ENCODE data around the gene GTF2F1. TPM values are rescaled to one million over a fixed set of nuclear protein-coding genes. Genes with fewer than 3 reads are reported as not detected.
"Not testable (repeated sequence)": the region's sequence is repeated elsewhere in the genome, so short reads cannot be mapped to it uniquely, and the experiment has no call there.

GTF2F1 gene
- total RNA-seq, 6 experiments from 2014 or later: 12.8 to 22.7 (median 19.8) TPM

DNA sequence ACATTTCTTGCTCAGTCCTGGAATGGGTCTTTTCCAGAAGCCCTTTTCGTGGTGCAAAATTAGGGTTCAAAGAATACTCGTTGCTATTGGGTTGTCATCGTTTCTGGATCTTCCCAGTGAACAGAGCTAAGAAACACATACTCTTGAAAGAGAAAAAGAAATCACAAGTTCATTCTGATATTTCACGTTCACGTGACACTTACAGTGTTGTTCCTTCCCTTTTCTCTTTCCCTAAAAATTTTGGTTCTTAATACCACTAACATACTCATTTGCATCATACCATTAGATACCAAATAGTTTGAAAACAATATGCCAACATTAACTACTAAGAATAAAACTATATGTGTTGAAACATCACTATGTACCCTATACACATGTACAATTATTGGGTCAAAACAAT is 13.4 kb upstream of the GTF2F1 start:
- Histone ChIP-seq H3K4me3 (no peak overlapping the region), H3K4me1 (peaks cover 0 to 7% (median 0%) of the 10 kb centered on the region in 4 donors), H3K9me3 (no peaks in the 10 kb centered on the region), H3K27me3 (no peaks in the 10 kb centered on the region), H3K36me3 (no peaks in the 10 kb centered on the region), H3K27ac (no peak overlapping the region)
- ATAC-seq (no peak), DNase-seq (no peak)
- TF ChIP-seq CTCF (IDR thresholded peaks at IDR 0.05) (no peak), POLR2A (IDR thresholded peaks at IDR 0.05) (no peak)
- 78% methylated on average over 5 of the region's 5 CpGs for WGBS (ENCODE audit: insufficient coverage, low coverage, low lambda C conversion rate, missing lambda C conversion rate)
- intact Hi-C loops (cut with DNase I): no loop called here

GRCh38 chr19:6402837-6403608 is 10.1 kb upstream of the GTF2F1 start:
- 50% methylated on average over 19 of the region's 22 CpGs for WGBS (ENCODE audit: insufficient coverage, low coverage, low lambda C conversion rate, missing lambda C conversion rate)
- no peak for DNase-seq
- Histone ChIP-seq H3K27ac (no peak overlapping the region), H3K27me3 (no peaks in the 10 kb centered on the region), H3K4me1 (peaks cover 0 to 7% (median 0%) of the 10 kb centered on the region in 4 donors), H3K9me3 (no peaks in the 10 kb centered on the region), H3K36me3 (no peaks in the 10 kb centered on the region), H3K4me3 (no peak overlapping the region)
- TF ChIP-seq POLR2A (IDR thresholded peaks at IDR 0.05) (no peak), CTCF (IDR thresholded peaks at IDR 0.05) (no peak)
- ATAC-seq: peak in 1 of 4 donors; percentile 28
- intact Hi-C loops (cut with DNase I): no loop called here

- Histone ChIP-seq H3K36me3 (no peaks in the 10 kb centered on the region), H3K9me3 (no peaks in the 10 kb centered on the region), H3K27me3 (no peaks in the 10 kb centered on the region), H3K4me1 (peaks cover 0 to 7% (median 0%) of the 10 kb centered on the region in 4 donors), H3K27ac (no peak overlapping the region), H3K4me3 (no peak overlapping the region)
- TF ChIP-seq POLR2A (IDR thresholded peaks at IDR 0.05) (no peak), CTCF (IDR thresholded peaks at IDR 0.05) (no peak)
- DNase-seq (no peak), ATAC-seq (no peak)
- WGBS (ENCODE audit: insufficient coverage, low coverage, low lambda C conversion rate, missing lambda C conversion rate): 93% methylated on average over 10 of the region's 10 CpGs
- intact Hi-C loops (cut with DNase I): no loop called here
Measured at GRCh38 chr19:6402058-6402457, 9.1 kb upstream of the GTF2F1 start.

GRCh38 chr19:6400062-6400944 is 7.3 kb upstream of the GTF2F1 start:
- H3K36me3 ChIP-seq; H3K4me1 ChIP-seq; intact Hi-C loops (cut with DNase I); H3K9me3 ChIP-seq; ATAC-seq; H3K4me3 ChIP-seq; DNase-seq; H3K27ac ChIP-seq; H3K27me3 ChIP-seq: not testable (repeated sequence)
- WGBS (ENCODE audit: insufficient coverage, low coverage, low lambda C conversion rate, missing lambda C conversion rate): 81% methylated on average over 11 of the region's 23 CpGs

GRCh38 chr19:6396305-6396704 is 3.3 kb upstream of the GTF2F1 start:
- no peak for TF ChIP-seq POLR2A (IDR thresholded peaks at IDR 0.05)
- TF ChIP-seq CTCF (IDR thresholded peaks at IDR 0.05): no peak
- Histone ChIP-seq H3K4me1 (peaks cover 0 to 7% (median 3%) of the 10 kb centered on the region in 4 donors), H3K4me3 (no peak overlapping the region), H3K9me3 (no peaks in the 10 kb centered on the region), H3K27ac (no peak overlapping the region), H3K36me3 (no peaks in the 10 kb centered on the region), H3K27me3 (no peaks in the 10 kb centered on the region)
- no peak for DNase-seq
- 83% methylated on average over 1 of the region's 12 CpGs for WGBS (ENCODE audit: insufficient coverage, low coverage, low lambda C conversion rate, missing lambda C conversion rate)
- intact Hi-C loops (cut with DNase I): no loop called here
- ATAC-seq: no peak

Measured in right lobe of liver (tissue), 6 donors.